HepG2 (cell line): Measurements from ENCODE around the gene DYNC1I2. TPM values are rescaled to one million over a fixed set of nuclear protein-coding genes. Genes with fewer than 3 reads are reported as not detected.
A peak's percentile ranks its signal among the peaks of the same experiment; 100 is the strongest.

Source experiments
- ATF1 ChIP-seq: IDR thresholded peaks from 2 replicates; pipeline ENCODE4 v1.6.1; 2016; ENCODE audit warnings: mild to moderate bottlenecking, control low read depth
- CTCF ChIP-seq: sonication (generic); formaldehyde crosslinking; IDR thresholded peaks from 2 replicates; pipeline ENCODE4 v1.5.0; 2020; ENCODE audit warnings: mild to moderate bottlenecking, missing genetic modification reagents, moderate library complexity
- FOXP1 ChIP-seq, 2 experiments: fragments of 450-650 bp in 1 of 2; IDR thresholded peaks; 2 replicates each; pipeline ENCODE4 v1.6.1; 2017 to 2018; ENCODE audit warnings: antibody characterized with exemption in 1 of 2
- GPBP1L1 ChIP-seq: sonication (generic); formaldehyde crosslinking; IDR thresholded peaks from 2 replicates; pipeline ENCODE4 v1.5.0; 2020; ENCODE audit warnings: mild to moderate bottlenecking, missing genetic modification reagents
- TBL1XR1 ChIP-seq: fragments of 150-350 bp; IDR thresholded peaks from 2 replicates; pipeline ENCODE4 v1.6.1; 2014; ENCODE audit warnings: borderline replicate concordance, low read length; ENCODE audit not compliant: partially characterized antibody
- TFAP4 ChIP-seq: sonication (generic); IDR thresholded peaks from 2 replicates; pipeline ENCODE4 v1.6.1; 2016; ENCODE audit warnings: low read depth, borderline replicate concordance
- ZNF333 ChIP-seq: sonication (generic); formaldehyde crosslinking; IDR thresholded peaks from 2 replicates; pipeline ENCODE4 v1.4.0; 2020; ENCODE audit warnings: mild to moderate bottlenecking, missing genetic modification reagents, borderline replicate concordance
- polyA plus RNA-seq, 8 experiments: library from polyadenylated mRNA; depleted of rRNA in 3 of 8; stranded (reverse) in 7 of 8; unstranded in 1 of 8; fragments of >200 nt; fragmentation: Illumina TruSeq in 4 of 8; extraction: Trizol in 4 of 8; gene quantifications; 2 replicates each; pipeline versions ENCODE4 v1.2.1 to v1.2.3, GENCODE V29; 2011 to 2016; ENCODE audit warnings: low read depth in 4 of 8, missing spikeins in 1 of 8, mixed read lengths in 1 of 8; ENCODE audit not compliant: insufficient read depth in 1 of 8
- total RNA-seq, 5 experiments: library from RNA; depleted of rRNA; stranded (reverse); fragments of >200 nt; fragmentation: Illumina TruSeq; extraction: Trizol; gene quantifications; 2 replicates each; pipeline ENCODE4 v1.2.3, GENCODE V29; 2016; ENCODE audit warnings: low read depth in 1 of 5

Gene DYNC1I2
- total and polyA plus RNA-seq, 2 of the 13 experiments (the other 11 are each of a cell fraction or from before 2014, with no cell fraction given) = 84.0 to 99.8 TPM

GRCh38 chr2:171787333-171788072, 100.2 kb downstream of the DYNC1I2 start (continued):
- TF ChIP-seq TFAP4 = peak; percentile 67
- TF ChIP-seq FOXP1 (IDR thresholded peaks at IDR 0.05) = no peak
- TF ChIP-seq FOXP1 (CRISPR knock-in tag; IDR thresholded peaks at IDR 0.05) = peak; percentile 74; the same call in 1 of the 2 replicates
- no peak for TF ChIP-seq TBL1XR1
- peak; percentile 39; the same call in 1 of the 2 replicates for TF ChIP-seq ZNF333 (CRISPR knock-in tag)
- 0 out of 2 replicates have a peak, but pooled peaks have one; percentile 38 for TF ChIP-seq ATF1
- peak; percentile 22; the same call in 1 of the 2 replicates for TF ChIP-seq CTCF
- TF ChIP-seq GPBP1L1 = no peak
